ENCODE results near the gene STARD13. TPM values are rescaled to one million over a fixed set of nuclear protein-coding genes. Genes with fewer than 3 reads are reported as not detected.

The STARD13 gene, protein sequence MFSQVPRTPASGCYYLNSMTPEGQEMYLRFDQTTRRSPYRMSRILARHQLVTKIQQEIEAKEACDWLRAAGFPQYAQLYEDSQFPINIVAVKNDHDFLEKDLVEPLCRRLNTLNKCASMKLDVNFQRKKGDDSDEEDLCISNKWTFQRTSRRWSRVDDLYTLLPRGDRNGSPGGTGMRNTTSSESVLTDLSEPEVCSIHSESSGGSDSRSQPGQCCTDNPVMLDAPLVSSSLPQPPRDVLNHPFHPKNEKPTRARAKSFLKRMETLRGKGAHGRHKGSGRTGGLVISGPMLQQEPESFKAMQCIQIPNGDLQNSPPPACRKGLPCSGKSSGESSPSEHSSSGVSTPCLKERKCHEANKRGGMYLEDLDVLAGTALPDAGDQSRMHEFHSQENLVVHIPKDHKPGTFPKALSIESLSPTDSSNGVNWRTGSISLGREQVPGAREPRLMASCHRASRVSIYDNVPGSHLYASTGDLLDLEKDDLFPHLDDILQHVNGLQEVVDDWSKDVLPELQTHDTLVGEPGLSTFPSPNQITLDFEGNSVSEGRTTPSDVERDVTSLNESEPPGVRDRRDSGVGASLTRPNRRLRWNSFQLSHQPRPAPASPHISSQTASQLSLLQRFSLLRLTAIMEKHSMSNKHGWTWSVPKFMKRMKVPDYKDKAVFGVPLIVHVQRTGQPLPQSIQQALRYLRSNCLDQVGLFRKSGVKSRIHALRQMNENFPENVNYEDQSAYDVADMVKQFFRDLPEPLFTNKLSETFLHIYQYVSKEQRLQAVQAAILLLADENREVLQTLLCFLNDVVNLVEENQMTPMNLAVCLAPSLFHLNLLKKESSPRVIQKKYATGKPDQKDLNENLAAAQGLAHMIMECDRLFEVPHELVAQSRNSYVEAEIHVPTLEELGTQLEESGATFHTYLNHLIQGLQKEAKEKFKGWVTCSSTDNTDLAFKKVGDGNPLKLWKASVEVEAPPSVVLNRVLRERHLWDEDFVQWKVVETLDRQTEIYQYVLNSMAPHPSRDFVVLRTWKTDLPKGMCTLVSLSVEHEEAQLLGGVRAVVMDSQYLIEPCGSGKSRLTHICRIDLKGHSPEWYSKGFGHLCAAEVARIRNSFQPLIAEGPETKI
- total RNA-seq = 15.2 and 46.4 TPM in 2 replicates

DNA sequence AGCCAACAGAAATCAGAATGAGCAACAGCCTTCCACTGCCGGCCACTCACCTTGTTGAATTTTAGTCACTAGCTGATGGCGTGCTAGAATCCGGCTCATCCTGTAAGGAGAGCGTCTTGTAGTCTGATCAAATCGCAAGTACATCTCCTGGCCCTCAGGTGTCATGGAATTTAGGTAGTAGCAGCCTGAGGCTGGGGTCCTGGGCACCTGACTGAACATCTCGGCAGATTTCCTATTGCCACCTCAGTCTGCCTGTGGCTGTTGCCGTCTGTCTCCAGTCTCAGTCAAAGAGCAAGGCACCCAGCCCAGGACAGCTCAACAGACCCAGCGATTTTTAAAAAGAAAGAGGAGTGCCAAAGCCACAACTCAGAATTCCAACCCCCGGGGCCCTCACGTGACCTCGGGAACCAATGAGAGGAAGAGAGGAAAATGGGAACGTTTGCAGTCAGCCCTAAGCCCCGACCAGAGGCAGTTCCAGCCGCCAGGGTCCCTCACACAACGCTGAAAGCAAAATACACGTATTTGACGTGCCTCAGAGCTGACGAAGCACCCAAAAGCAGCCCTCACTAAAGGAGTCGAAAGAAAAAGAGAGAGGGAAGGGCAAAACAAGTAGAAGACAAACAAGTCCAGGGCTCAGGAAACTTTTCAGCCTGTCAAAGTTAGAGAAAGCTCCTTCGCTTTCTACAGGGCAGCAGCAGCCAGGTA lies at the start of gene STARD13:
TSS of gene STARD13 (minus strand) at position 336 of the 705 bp plus-strand sequence. CDS start at position 219, 117 bp downstream.

